ENCODE measurements around the gene C12orf42. TPM values are rescaled to one million over a fixed set of nuclear protein-coding genes. Genes with fewer than 3 reads are reported as not detected.

Gene C12orf42
- total and polyA plus RNA-seq, 4 donors = 0.17 to 0.47 TPM; not detected in 2

- Histone ChIP-seq H3K27ac (ENCODE audit: low read depth, low read length) (no peak overlapping the region), H3K9me3 (ENCODE audit: control insufficient read depth, insufficient read depth, low read length) (peaks cover 3% of the 10 kb centered on the region), H3K36me3 (ENCODE audit: control insufficient read depth, insufficient read depth, low read length) (no peaks in the 10 kb centered on the region), H3K4me1 (ENCODE audit: control insufficient read depth, insufficient read depth, low read length) (no peaks in the 10 kb centered on the region), H3K27me3 (ENCODE audit: control insufficient read depth, insufficient read depth, low read length) (no peaks in the 10 kb centered on the region), H3K4me3 (ENCODE audit: low read depth, low read length) (no peak overlapping the region)
- WGBS (ENCODE audit: insufficient coverage) = no CpG with 5 or more reads among the region's 1 CpG
- no peak for DNase-seq (ENCODE audit: low read depth in 4 of 6, low spot score in 6 of 6)
These were observed 125.8 kb downstream of the C12orf42 start for GRCh38 chr12:103369929-103370328.

GRCh38 chr12:103368167-103368566 is 127.6 kb downstream of the C12orf42 start:
- 89% methylated on average over 1 of the region's 1 CpG for WGBS (ENCODE audit: insufficient coverage)
- H3K27ac ChIP-seq (ENCODE audit: low read depth, low read length) = no peak overlapping the region

GRCh38 chr12:103354403-103354802 is 141.4 kb downstream of the C12orf42 start:
- Histone ChIP-seq H3K4me3 (ENCODE audit: low read depth, low read length) (no peak overlapping the region), H3K4me1 (ENCODE audit: control insufficient read depth, insufficient read depth, low read length) (no peaks in the 10 kb centered on the region), H3K27ac (ENCODE audit: low read depth, low read length) (no peak overlapping the region), H3K9me3 (ENCODE audit: control insufficient read depth, insufficient read depth, low read length) (no peaks in the 10 kb centered on the region), H3K36me3 (ENCODE audit: control insufficient read depth, insufficient read depth, low read length) (no peaks in the 10 kb centered on the region), H3K27me3 (ENCODE audit: control insufficient read depth, insufficient read depth, low read length) (no peaks in the 10 kb centered on the region)
- no CpG with 5 or more reads among the region's 2 CpGs for WGBS (ENCODE audit: insufficient coverage)
- no peak for DNase-seq (ENCODE audit: low read depth in 4 of 6, low spot score in 6 of 6)

More at GRCh38 chr12:103368167-103368566, 127.6 kb downstream of the C12orf42 start:
- H3K9me3 ChIP-seq (ENCODE audit: control insufficient read depth, insufficient read depth, low read length) = peaks cover 3% of the 10 kb centered on the region
- no peaks in the 10 kb centered on the region for H3K36me3 ChIP-seq (ENCODE audit: control insufficient read depth, insufficient read depth, low read length)
- no peak overlapping the region for H3K4me3 ChIP-seq (ENCODE audit: low read depth, low read length)
- no peaks in the 10 kb centered on the region for H3K27me3 ChIP-seq (ENCODE audit: control insufficient read depth, insufficient read depth, low read length)
- no peak for DNase-seq (ENCODE audit: low read depth in 4 of 6, low spot score in 6 of 6)
- H3K4me1 ChIP-seq (ENCODE audit: control insufficient read depth, insufficient read depth, low read length) = no peaks in the 10 kb centered on the region

GRCh38 chr12:103353913-103354312 is 141.9 kb downstream of the C12orf42 start:
- Histone ChIP-seq H3K36me3 (ENCODE audit: control insufficient read depth, insufficient read depth, low read length) (no peaks in the 10 kb centered on the region), H3K9me3 (ENCODE audit: control insufficient read depth, insufficient read depth, low read length) (no peaks in the 10 kb centered on the region), H3K4me1 (ENCODE audit: control insufficient read depth, insufficient read depth, low read length) (no peaks in the 10 kb centered on the region), H3K27me3 (ENCODE audit: control insufficient read depth, insufficient read depth, low read length) (no peaks in the 10 kb centered on the region), H3K27ac (ENCODE audit: low read depth, low read length) (no peak overlapping the region), H3K4me3 (ENCODE audit: low read depth, low read length) (no peak overlapping the region)
- no peak for DNase-seq (ENCODE audit: low read depth in 4 of 6, low spot score in 6 of 6)
- no CpG with 5 or more reads among the region's 4 CpGs for WGBS (ENCODE audit: insufficient coverage)

GRCh38 chr12:103350116-103350515 is 145.7 kb downstream of the C12orf42 start:
- 93% methylated on average over 2 of the region's 5 CpGs for WGBS (ENCODE audit: insufficient coverage)
- Histone ChIP-seq H3K36me3 (ENCODE audit: control insufficient read depth, insufficient read depth, low read length) (no peaks in the 10 kb centered on the region), H3K27me3 (ENCODE audit: control insufficient read depth, insufficient read depth, low read length) (no peaks in the 10 kb centered on the region)

GRCh38 chr12:103348935-103349334 is 146.8 kb downstream of the C12orf42 start:
- Histone ChIP-seq H3K36me3 (ENCODE audit: control insufficient read depth, insufficient read depth, low read length) (no peaks in the 10 kb centered on the region), H3K27me3 (ENCODE audit: control insufficient read depth, insufficient read depth, low read length) (no peaks in the 10 kb centered on the region), H3K9me3 (ENCODE audit: control insufficient read depth, insufficient read depth, low read length) (no peaks in the 10 kb centered on the region), H3K4me3 (ENCODE audit: low read depth, low read length) (no peak overlapping the region), H3K4me1 (ENCODE audit: control insufficient read depth, insufficient read depth, low read length) (no peaks in the 10 kb centered on the region), H3K27ac (ENCODE audit: low read depth, low read length) (no peak overlapping the region)
- DNase-seq (ENCODE audit: low read depth in 4 of 6, low spot score in 6 of 6) = no peak
- WGBS (ENCODE audit: insufficient coverage) = 100% methylated on average over 1 of the region's 1 CpG

More at GRCh38 chr12:103350116-103350515, 145.7 kb downstream of the C12orf42 start:
- Histone ChIP-seq H3K9me3 (ENCODE audit: control insufficient read depth, insufficient read depth, low read length) (no peaks in the 10 kb centered on the region), H3K4me1 (ENCODE audit: control insufficient read depth, insufficient read depth, low read length) (no peaks in the 10 kb centered on the region), H3K27ac (ENCODE audit: low read depth, low read length) (no peak overlapping the region), H3K4me3 (ENCODE audit: low read depth, low read length) (no peak overlapping the region)
- DNase-seq (ENCODE audit: low read depth in 4 of 6, low spot score in 6 of 6) = no peak

- Histone ChIP-seq H3K4me1 (ENCODE audit: control insufficient read depth, insufficient read depth, low read length) (peaks cover 4% of the 10 kb centered on the region), H3K36me3 (ENCODE audit: control insufficient read depth, insufficient read depth, low read length) (no peaks in the 10 kb centered on the region), H3K4me3 (ENCODE audit: low read depth, low read length) (no peak overlapping the region), H3K9me3 (ENCODE audit: control insufficient read depth, insufficient read depth, low read length) (no peaks in the 10 kb centered on the region), H3K27ac (ENCODE audit: low read depth, low read length) (no peak overlapping the region), H3K27me3 (ENCODE audit: control insufficient read depth, insufficient read depth, low read length) (peaks cover 3% of the 10 kb centered on the region)
- DNase-seq (ENCODE audit: low read depth in 4 of 6, low spot score in 6 of 6) = no peak
These were observed 158.8 kb downstream of the C12orf42 start for GRCh38 chr12:103336940-103337339.

GRCh38 chr12:103334466-103334865 is 161.3 kb downstream of the C12orf42 start:
- Histone ChIP-seq H3K27me3 (ENCODE audit: control insufficient read depth, insufficient read depth, low read length) (peaks cover 3% of the 10 kb centered on the region), H3K36me3 (ENCODE audit: control insufficient read depth, insufficient read depth, low read length) (no peaks in the 10 kb centered on the region), H3K27ac (ENCODE audit: low read depth, low read length) (peak overlapping the region; percentile 45), H3K9me3 (ENCODE audit: control insufficient read depth, insufficient read depth, low read length) (no peaks in the 10 kb centered on the region), H3K4me1 (ENCODE audit: control insufficient read depth, insufficient read depth, low read length) (peaks cover 4% of the 10 kb centered on the region), H3K4me3 (ENCODE audit: low read depth, low read length) (no peak overlapping the region)
- peak; percentile 19 to 88 (median 38) for DNase-seq (ENCODE audit: low read depth in 4 of 6, low spot score in 6 of 6)
- 39% methylated on average over 5 of the region's 13 CpGs for WGBS (ENCODE audit: insufficient coverage)

GRCh38 chr12:103333676-103334075 is 162.1 kb downstream of the C12orf42 start:
- H3K27ac ChIP-seq (ENCODE audit: low read depth, low read length) = peak overlapping the region; percentile 45
- peaks cover 4% of the 10 kb centered on the region for H3K4me1 ChIP-seq (ENCODE audit: control insufficient read depth, insufficient read depth, low read length)
- H3K27me3 ChIP-seq (ENCODE audit: control insufficient read depth, insufficient read depth, low read length) = peaks cover 3% of the 10 kb centered on the region
- WGBS (ENCODE audit: insufficient coverage) = no CpG with 5 or more reads among the region's 1 CpG
- H3K36me3 ChIP-seq (ENCODE audit: control insufficient read depth, insufficient read depth, low read length) = no peaks in the 10 kb centered on the region
- no peaks in the 10 kb centered on the region for H3K9me3 ChIP-seq (ENCODE audit: control insufficient read depth, insufficient read depth, low read length)
- DNase-seq (ENCODE audit: low read depth in 4 of 6, low spot score in 6 of 6) = peak in 2 of 6 donors; percentile 7 to 45
- no peak overlapping the region for H3K4me3 ChIP-seq (ENCODE audit: low read depth, low read length)

GRCh38 chr12:103331643-103332042 is 164.1 kb downstream of the C12orf42 start:
- no peaks in the 10 kb centered on the region for H3K36me3 ChIP-seq (ENCODE audit: control insufficient read depth, insufficient read depth, low read length)
- H3K27me3 ChIP-seq (ENCODE audit: control insufficient read depth, insufficient read depth, low read length) = peaks cover under 1% of the 10 kb centered on the region
- no peaks in the 10 kb centered on the region for H3K9me3 ChIP-seq (ENCODE audit: control insufficient read depth, insufficient read depth, low read length)
- H3K4me1 ChIP-seq (ENCODE audit: control insufficient read depth, insufficient read depth, low read length) = peaks cover 4% of the 10 kb centered on the region
- 98% methylated on average over 4 of the region's 4 CpGs for WGBS (ENCODE audit: insufficient coverage)
- no peak overlapping the region for H3K4me3 ChIP-seq (ENCODE audit: low read depth, low read length)
- DNase-seq (ENCODE audit: low read depth in 4 of 6, low spot score in 6 of 6) = no peak
- H3K27ac ChIP-seq (ENCODE audit: low read depth, low read length) = no peak overlapping the region
